Left ventricle myocardium inferior (tissue), 1 donor: Measurements from ENCODE around the gene FAM78A. TPM values are rescaled to one million over a fixed set of nuclear protein-coding genes. Genes with fewer than 3 reads are reported as not detected.

Source experiments
- DNase-seq: peaks from one replicate; pipeline ENCODE4 v3.0.0-alpha.2; 2020
- H3K27ac ChIP-seq: fragments of 200-600 bp; replicated peaks from 2 replicates; pipeline ENCODE4 v1.8.0; 2021
- H3K27me3 ChIP-seq: fragments of 200-600 bp; 2 replicates; pipeline ENCODE4 v1.8.0; 2021; ENCODE audit warnings: low read depth
- H3K36me3 ChIP-seq: fragments of 200-600 bp; 2 replicates; pipeline ENCODE4 v1.8.0; 2021
- H3K4me1 ChIP-seq: fragments of 200-600 bp; 2 replicates; pipeline ENCODE4 v1.8.0; 2021
- H3K4me3 ChIP-seq: fragments of 200-600 bp; 2 replicates; pipeline ENCODE4 v1.8.0; 2021; ENCODE audit warnings: mild to moderate bottlenecking, moderate library complexity
- H3K9me3 ChIP-seq: fragments of 200-600 bp; replicated peaks from 2 replicates; pipeline ENCODE4 v1.8.0; 2021
- intact Hi-C: fragments of 100-400 bp; cut with micrococcal nuclease; formaldehyde crosslinking; loops from one replicate; pipeline ENCODE4 v1.11.0; 2022
- total RNA-seq: library from RNA; stranded (reverse); fragmentation: NEBNext Ultra II Directional; extraction: Animal tissue kit (Norgen Biotek cat#: 25700); gene quantifications from one replicate; pipeline ENCODE4 v1.2.1, GENCODE V29; 2021
- TF ChIP-seq, protein P1 (sequence below): fragments of 200-600 bp; IDR thresholded peaks from 2 replicates; pipeline ENCODE4 v1.8.0; 2021; ENCODE audit warnings: antibody characterized with exemption, mild to moderate bottlenecking, borderline replicate concordance
- donor health status: DM: no; HTN: yes; CAD: no; lungs with severe emphysema.

Gene FAM78A
- total RNA-seq, 1 donor from 2014 or later, result 47.3 TPM

DNA sequence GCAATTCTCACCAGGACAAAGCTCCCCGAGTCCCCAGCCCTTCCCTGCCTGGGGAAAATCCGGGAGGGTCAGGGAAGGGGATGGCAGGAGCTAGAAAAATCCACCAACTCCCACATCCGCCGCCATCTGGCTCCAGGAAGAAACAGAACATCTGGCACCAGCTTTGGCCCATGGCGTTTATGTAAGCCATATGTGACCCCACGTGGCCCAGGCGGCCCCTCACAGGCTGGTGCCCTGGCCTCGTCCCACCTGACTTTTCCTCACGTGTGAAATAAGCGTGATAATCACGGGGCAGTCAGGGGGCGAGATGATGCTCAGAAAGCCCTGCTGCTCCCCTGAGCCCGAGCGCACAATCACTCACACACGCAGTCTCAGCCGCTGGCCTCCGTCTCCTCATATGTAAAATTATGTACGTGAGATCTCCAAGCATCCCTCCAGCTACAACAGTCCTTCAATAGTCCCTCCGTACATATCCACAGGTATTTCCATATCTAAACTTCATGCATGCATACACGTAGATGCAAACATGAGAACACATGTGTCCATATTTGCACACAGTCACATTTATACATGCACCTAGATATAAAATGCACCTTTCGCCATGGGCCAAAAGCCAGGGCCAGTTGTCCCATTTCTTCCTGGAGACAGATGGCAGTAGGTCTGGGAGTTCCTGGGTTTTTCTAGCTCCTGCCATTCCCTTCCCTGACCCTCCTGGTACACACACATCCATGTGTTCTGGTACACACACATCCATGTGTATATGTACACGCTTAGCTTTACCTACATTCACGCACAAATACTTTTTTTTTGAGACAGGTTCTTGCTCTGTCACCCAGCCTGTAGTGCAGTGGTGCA is 42.1 kb upstream of the FAM78A start:
- H3K4me1 ChIP-seq, result peaks cover 32% of the 10 kb centered on the region
- H3K27me3 ChIP-seq, result no peaks in the 10 kb centered on the region
- no peak overlapping the region for H3K4me3 ChIP-seq
- intact Hi-C loops, result no loop called here
- DNase-seq, result peak; percentile 53
- H3K27ac ChIP-seq, result peak overlapping the region; percentile 82
- H3K9me3 ChIP-seq, result no peaks in the 10 kb centered on the region
- no peaks in the 10 kb centered on the region for H3K36me3 ChIP-seq
- TF ChIP-seq, protein P1, sequence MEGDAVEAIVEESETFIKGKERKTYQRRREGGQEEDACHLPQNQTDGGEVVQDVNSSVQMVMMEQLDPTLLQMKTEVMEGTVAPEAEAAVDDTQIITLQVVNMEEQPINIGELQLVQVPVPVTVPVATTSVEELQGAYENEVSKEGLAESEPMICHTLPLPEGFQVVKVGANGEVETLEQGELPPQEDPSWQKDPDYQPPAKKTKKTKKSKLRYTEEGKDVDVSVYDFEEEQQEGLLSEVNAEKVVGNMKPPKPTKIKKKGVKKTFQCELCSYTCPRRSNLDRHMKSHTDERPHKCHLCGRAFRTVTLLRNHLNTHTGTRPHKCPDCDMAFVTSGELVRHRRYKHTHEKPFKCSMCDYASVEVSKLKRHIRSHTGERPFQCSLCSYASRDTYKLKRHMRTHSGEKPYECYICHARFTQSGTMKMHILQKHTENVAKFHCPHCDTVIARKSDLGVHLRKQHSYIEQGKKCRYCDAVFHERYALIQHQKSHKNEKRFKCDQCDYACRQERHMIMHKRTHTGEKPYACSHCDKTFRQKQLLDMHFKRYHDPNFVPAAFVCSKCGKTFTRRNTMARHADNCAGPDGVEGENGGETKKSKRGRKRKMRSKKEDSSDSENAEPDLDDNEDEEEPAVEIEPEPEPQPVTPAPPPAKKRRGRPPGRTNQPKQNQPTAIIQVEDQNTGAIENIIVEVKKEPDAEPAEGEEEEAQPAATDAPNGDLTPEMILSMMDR, result no peak

DNA sequence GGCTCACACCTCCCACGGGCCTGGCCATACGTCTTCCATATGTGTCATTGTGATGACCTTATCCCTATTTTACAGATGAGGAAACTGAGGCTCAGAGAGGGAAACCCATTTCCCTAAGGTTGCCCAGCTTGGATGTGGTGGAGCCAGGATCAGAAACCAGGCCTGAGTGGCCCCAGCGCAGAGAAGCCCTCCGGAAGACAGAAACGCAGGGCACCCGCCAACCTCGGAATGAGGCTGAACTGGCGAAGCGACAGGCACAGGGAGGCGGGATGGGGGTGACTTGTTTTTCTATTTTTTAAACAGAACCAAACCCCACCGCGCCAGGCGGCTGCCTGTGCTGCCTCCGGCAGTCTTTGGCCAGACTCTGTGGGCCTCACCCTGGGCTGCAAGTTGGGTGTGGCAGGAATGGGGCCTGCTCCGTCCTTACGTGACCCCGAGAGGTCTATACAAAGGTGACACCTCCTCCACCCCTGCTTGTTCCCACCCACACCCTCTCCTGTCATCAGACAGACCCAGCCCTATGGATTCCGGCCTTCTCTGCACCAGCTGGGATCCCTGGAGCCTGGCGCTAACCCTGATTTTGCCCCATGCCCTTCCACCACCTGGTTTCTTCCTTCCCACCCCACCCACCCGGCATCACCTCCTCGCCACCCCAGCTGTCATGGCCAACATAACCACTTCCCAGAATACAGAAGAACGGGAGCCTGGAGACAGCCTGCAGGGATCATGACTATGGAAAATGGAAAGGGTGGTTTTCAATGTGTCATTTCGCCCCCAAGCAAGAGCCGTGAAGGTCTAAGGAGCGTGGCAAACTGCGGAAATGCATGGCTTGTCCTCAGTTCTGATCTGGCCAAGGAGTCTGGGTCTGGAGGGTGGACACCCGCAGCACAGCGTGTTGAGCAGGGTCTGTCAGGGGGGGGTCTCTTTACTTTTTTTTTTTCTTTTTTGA is 36.8 kb upstream of the FAM78A start:
- H3K4me1 ChIP-seq, result peaks cover 34% of the 10 kb centered on the region
- H3K27me3 ChIP-seq, result no peaks in the 10 kb centered on the region
- no peak for DNase-seq
- intact Hi-C loops, result no loop called here
- H3K9me3 ChIP-seq, result no peaks in the 10 kb centered on the region
- peak overlapping the region; percentile 16 for H3K27ac ChIP-seq
- no peaks in the 10 kb centered on the region for H3K36me3 ChIP-seq
- TF ChIP-seq, protein P1, result no peak
- H3K4me3 ChIP-seq, result no peak overlapping the region

DNA sequence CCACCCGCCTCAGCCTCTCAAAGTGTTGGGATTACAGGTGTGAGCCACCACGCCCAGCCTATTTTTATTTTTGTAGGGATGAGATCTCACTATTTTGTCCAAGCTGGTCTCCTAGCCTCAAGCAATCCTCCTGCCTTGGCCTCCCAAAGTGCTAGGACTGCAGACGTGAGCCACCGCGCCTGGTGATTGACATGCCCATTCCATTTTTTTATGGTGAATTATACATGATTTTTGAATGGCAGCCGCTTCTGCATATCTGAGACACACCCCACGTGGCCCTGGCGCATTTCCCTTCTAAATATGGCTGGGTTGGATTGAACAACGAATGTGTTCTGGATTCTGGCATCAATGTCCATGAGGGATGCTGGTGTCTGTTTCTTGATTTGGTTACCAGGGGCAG is 35.9 kb upstream of the FAM78A start:
- intact Hi-C loops, result no loop called here
- no peak overlapping the region for H3K27ac ChIP-seq

DNA sequence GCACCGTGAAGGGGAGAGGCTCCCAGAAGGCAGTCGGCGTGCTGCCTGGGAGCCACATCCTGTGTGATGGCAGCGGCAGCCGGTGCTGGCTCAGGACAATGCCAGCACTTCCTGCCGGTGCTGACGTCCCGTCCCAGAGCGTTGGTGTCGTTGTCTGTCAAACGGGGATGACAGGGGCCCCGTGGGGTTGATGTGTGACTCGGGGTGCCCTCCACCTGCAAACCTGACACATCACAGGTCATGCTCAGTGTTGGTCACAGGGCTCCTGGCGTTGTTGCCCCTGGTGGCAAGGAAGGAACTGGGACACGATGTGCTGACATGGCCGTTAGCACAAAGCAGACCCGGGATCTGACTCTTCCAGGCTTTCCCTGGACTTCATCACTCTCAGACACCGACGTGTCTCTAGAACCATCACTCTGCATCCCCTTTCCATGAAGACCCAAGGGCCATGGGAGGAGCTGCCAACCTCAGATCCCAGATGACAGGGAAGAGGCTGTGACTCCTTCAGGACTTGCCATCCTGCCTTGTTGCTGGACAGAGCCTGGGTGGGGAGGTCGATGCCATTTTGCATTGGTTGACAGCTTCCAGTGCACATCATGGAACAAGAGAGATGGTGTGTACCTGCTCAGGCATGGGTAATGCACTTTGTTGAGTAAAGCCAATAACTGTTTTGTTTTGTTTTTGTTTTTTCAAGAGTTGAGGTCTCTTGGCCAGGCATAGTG is 34.7 kb upstream of the FAM78A start:
- Histone ChIP-seq H3K4me3 (peak overlapping the region; percentile 30), H3K36me3 (no peaks in the 10 kb centered on the region), H3K27ac (peak overlapping the region; percentile 80), H3K4me1 (peaks cover 34% of the 10 kb centered on the region), H3K27me3 (no peaks in the 10 kb centered on the region), H3K9me3 (no peaks in the 10 kb centered on the region)
- intact Hi-C loops, result no loop called here
- TF ChIP-seq, protein P1, result no peak
- DNase-seq, result peak; percentile 44

More for the DNA sequence above, 35.9 kb upstream of the FAM78A start:
- no peaks in the 10 kb centered on the region for H3K36me3 ChIP-seq
- no peaks in the 10 kb centered on the region for H3K27me3 ChIP-seq
- H3K4me3 ChIP-seq, result no peak overlapping the region
- H3K9me3 ChIP-seq, result no peaks in the 10 kb centered on the region
- peaks cover 34% of the 10 kb centered on the region for H3K4me1 ChIP-seq
- no peak for DNase-seq
- TF ChIP-seq, protein P1, result no peak
